Astrocyte (in vitro differentiated cells and primary cell): ENCODE results near the gene MRFAP1. TPM values are rescaled to one million over a fixed set of nuclear protein-coding genes. Genes with fewer than 3 reads are reported as not detected.
A peak's percentile ranks its signal among the peaks of the same experiment; 100 is the strongest.

Experiments used
- DNase-seq: peaks from one replicate; pipeline ENCODE4 v3.0.0-alpha.2; 2010; ENCODE audit warnings: low read depth
- FAIRE-seq: peaks from 2 replicates; lab custom pipeline; 2011; peaks lifted over from hg19 to GRCh38; lab: Jason Lieb, UNC
- H2AFZ ChIP-seq: 2 replicates; pipeline ENCODE4 v1.6.0; 2012; ENCODE audit warnings: low read depth, low read length, inconsistent platforms
- H3K27ac ChIP-seq: 2 replicates; pipeline ENCODE4 v1.5.1; 2011; ENCODE audit warnings: low read depth, low read length, inconsistent platforms
- H3K27me3 ChIP-seq: 2 replicates; pipeline ENCODE4 v1.6.0; 2011; ENCODE audit warnings: low read length, inconsistent platforms; ENCODE audit not compliant: insufficient read depth
- H3K36me3 ChIP-seq: 2 replicates; pipeline ENCODE4 v1.5.1; 2011; ENCODE audit warnings: low read length, inconsistent platforms; ENCODE audit not compliant: insufficient read depth
- H3K4me1 ChIP-seq: 2 replicates; pipeline ENCODE4 v1.5.1; 2011; ENCODE audit warnings: low read length, inconsistent platforms; ENCODE audit not compliant: insufficient read depth
- H3K4me2 ChIP-seq: 2 replicates; pipeline ENCODE4 v1.6.0; 2012; ENCODE audit warnings: low read length, inconsistent platforms
- H3K4me3 ChIP-seq: 2 replicates; pipeline ENCODE4 v1.5.1; 2011; ENCODE audit warnings: low read depth, mild to moderate bottlenecking, low read length, inconsistent platforms; ENCODE audit not compliant: insufficient read depth
- H3K79me2 ChIP-seq: 2 replicates; pipeline ENCODE4 v1.6.0; 2012; ENCODE audit warnings: mild to moderate bottlenecking, low read length, inconsistent platforms; ENCODE audit not compliant: insufficient read depth
- H3K9ac ChIP-seq: 2 replicates; pipeline ENCODE4 v1.6.0; 2012; ENCODE audit warnings: mild to moderate bottlenecking, low read length, inconsistent platforms
- H3K9me3 ChIP-seq: 2 replicates; pipeline ENCODE4 v1.5.1; 2012; ENCODE audit warnings: low read depth, mild to moderate bottlenecking, low read length, inconsistent platforms; ENCODE audit not compliant: insufficient read depth
- H4K20me1 ChIP-seq: 2 replicates; pipeline ENCODE4 v1.6.0; 2012; ENCODE audit warnings: low read length, inconsistent platforms; ENCODE audit not compliant: insufficient read depth
- H3K27ac Mint-ChIP-seq: one replicate; pipeline ENCODE4 v1.8.0; 2021; ENCODE audit warnings: mild to moderate bottlenecking, mixed read lengths; ENCODE audit not compliant: unreplicated experiment
- H3K27me3 Mint-ChIP-seq: one replicate; pipeline ENCODE4 v1.8.0; 2021; ENCODE audit warnings: low read depth, mixed read lengths; ENCODE audit not compliant: unreplicated experiment
- H3K36me3 Mint-ChIP-seq: one replicate; pipeline ENCODE4 v1.8.0; 2021; ENCODE audit warnings: low read depth, mixed read lengths; ENCODE audit not compliant: unreplicated experiment
- H3K4me1 Mint-ChIP-seq: one replicate; pipeline ENCODE4 v1.8.0; 2021; ENCODE audit warnings: low read depth, mixed read lengths; ENCODE audit not compliant: unreplicated experiment
- H3K4me3 Mint-ChIP-seq: one replicate; pipeline ENCODE4 v1.8.0; 2021; ENCODE audit warnings: mild to moderate bottlenecking, moderate library complexity, mixed read lengths; ENCODE audit not compliant: unreplicated experiment
- H3K9me3 Mint-ChIP-seq: one replicate; pipeline ENCODE4 v1.8.0; 2021; ENCODE audit warnings: mild to moderate bottlenecking, mixed read lengths; ENCODE audit not compliant: unreplicated experiment
- CTCF ChIP-seq: IDR thresholded peaks from 2 replicates; pipeline ENCODE4 v1.5.1; 2011; ENCODE audit warnings: low read depth, mild to moderate bottlenecking, inconsistent platforms, low read length, moderate library complexity; ENCODE audit not compliant: insufficient read depth
- EZH2 ChIP-seq: IDR thresholded peaks from 2 replicates; pipeline ENCODE4 v1.6.1; 2012; ENCODE audit warnings: mild to moderate bottlenecking, low read length, inconsistent platforms; ENCODE audit not compliant: insufficient read depth
- total RNA-seq: library from RNA; stranded (reverse); gene quantifications from 2 replicates; pipeline ENCODE4 v1.2.1, GENCODE V29; 2021

MRFAP1 gene
- total RNA-seq, 1 donor from 2014 or later, result 278 TPM

- Mint-ChIP-seq H3K27me3 (no peaks in the 10 kb centered on the region), H3K4me3 (no peak overlapping the region), H3K4me1 (no peaks in the 10 kb centered on the region), H3K27ac (no peak overlapping the region), H3K36me3 (peaks cover 2% of the 10 kb centered on the region), H3K9me3 (peaks cover 5% of the 10 kb centered on the region)
- no peaks in the 10 kb centered on the region for H3K4me1 ChIP-seq
- no peak overlapping the region for H3K9ac ChIP-seq
- H3K36me3 ChIP-seq, result no peaks in the 10 kb centered on the region
- H4K20me1 ChIP-seq, result peaks cover 11% of the 10 kb centered on the region
- H3K4me2 ChIP-seq, result no peak overlapping the region
- no peaks in the 10 kb centered on the region for H3K27me3 ChIP-seq
- H3K27ac ChIP-seq, result no peak overlapping the region
- H3K4me3 ChIP-seq, result no peak overlapping the region
- H2AFZ ChIP-seq, result no peak overlapping the region
- TF ChIP-seq CTCF, result no peak
- no peak for TF ChIP-seq EZH2
- H3K9me3 ChIP-seq, result no peaks in the 10 kb centered on the region
- DNase-seq (no peak), FAIRE-seq (no peak)
- no peaks in the 10 kb centered on the region for H3K79me2 ChIP-seq
Observed at GRCh38 chr4:6633091-6633906, 7.2 kb upstream of the MRFAP1 start.

- Histone ChIP-seq H3K9me3 (no peaks in the 10 kb centered on the region), H3K27ac (no peak overlapping the region), H3K4me3 (no peak overlapping the region), H3K36me3 (no peaks in the 10 kb centered on the region), H3K79me2 (no peaks in the 10 kb centered on the region), H3K4me2 (no peak overlapping the region), H3K4me1 (peaks cover under 1% of the 10 kb centered on the region), H3K9ac (no peak overlapping the region), H4K20me1 (peaks cover 11% of the 10 kb centered on the region), H3K27me3 (no peaks in the 10 kb centered on the region), H2AFZ (no peak overlapping the region)
- Mint-ChIP-seq H3K36me3 (peaks cover 2% of the 10 kb centered on the region), H3K9me3 (peaks cover 5% of the 10 kb centered on the region), H3K4me3 (no peak overlapping the region), H3K27ac (no peak overlapping the region), H3K27me3 (no peaks in the 10 kb centered on the region), H3K4me1 (no peaks in the 10 kb centered on the region)
- no peak for TF ChIP-seq EZH2
- DNase-seq (no peak), FAIRE-seq (no peak)
Observed at GRCh38 chr4:6634746-6635145, 5.7 kb upstream of the MRFAP1 start.

GRCh38 chr4:6639137-6639680 lies 1.3 kb upstream of the MRFAP1 start:
- H3K27me3 ChIP-seq, result no peaks in the 10 kb centered on the region
- no peak overlapping the region for H3K4me3 ChIP-seq
- H3K36me3 ChIP-seq, result peaks cover 15% of the 10 kb centered on the region
- H3K9me3 ChIP-seq, result no peaks in the 10 kb centered on the region
- no peak overlapping the region for H3K9ac ChIP-seq
- FAIRE-seq, result no peak
- H3K27ac Mint-ChIP-seq, result no peak overlapping the region
- H3K4me3 Mint-ChIP-seq, result peak overlapping the region; percentile 50
- H3K4me1 Mint-ChIP-seq, result peaks cover 17% of the 10 kb centered on the region
- peaks cover 34% of the 10 kb centered on the region for H3K79me2 ChIP-seq
- H3K27me3 Mint-ChIP-seq, result no peaks in the 10 kb centered on the region
- no peak overlapping the region for H2AFZ ChIP-seq
- H3K4me1 ChIP-seq, result peaks cover 14% of the 10 kb centered on the region
- no peak for DNase-seq
- TF ChIP-seq CTCF (no peak), EZH2 (no peak)
- H3K4me2 ChIP-seq, result no peak overlapping the region
- H3K27ac ChIP-seq, result no peak overlapping the region
- H3K36me3 Mint-ChIP-seq, result peaks cover 2% of the 10 kb centered on the region
- H3K9me3 Mint-ChIP-seq, result no peaks in the 10 kb centered on the region
- peaks cover 38% of the 10 kb centered on the region for H4K20me1 ChIP-seq
